Large intestine (tissue), 3 donors: ENCODE results near the gene SHROOM4. TPM values are rescaled to one million over a fixed set of nuclear protein-coding genes. Genes with fewer than 3 reads are reported as not detected.

Experiments used
- DNase-seq, 2 donors: peaks; one replicate each; pipeline versions ENCODE4 v3.0.0 to v3.0.0-alpha.2; 2013
- H3K27ac ChIP-seq: one replicate; pipeline ENCODE4 v1.5.1; 2013; ENCODE audit warnings: low read length
- H3K27me3 ChIP-seq: 2 replicates; pipeline ENCODE4 v1.6.1; 2013; ENCODE audit warnings: low read length; ENCODE audit not compliant: control insufficient read depth, insufficient read depth
- H3K36me3 ChIP-seq: 2 replicates; pipeline ENCODE4 v1.6.1; 2013; ENCODE audit warnings: low read length; ENCODE audit not compliant: control insufficient read depth, insufficient read depth
- H3K4me1 ChIP-seq: one replicate; pipeline ENCODE4 v1.6.1; 2013; ENCODE audit warnings: low read length; ENCODE audit not compliant: control insufficient read depth, insufficient read depth
- H3K4me3 ChIP-seq: one replicate; pipeline ENCODE4 v1.5.1; 2013; ENCODE audit warnings: low read length
- H3K9me3 ChIP-seq: one replicate; pipeline ENCODE4 v1.6.1; 2013; ENCODE audit warnings: mild to moderate bottlenecking, low read depth, low read length, moderate library complexity; ENCODE audit not compliant: control insufficient read depth
- WGBS: methylation state at CpG from one replicate; pipeline ENCODE4 v1.1.5; 2013; ENCODE audit warnings: low lambda C conversion rate; ENCODE audit not compliant: insufficient coverage; 5-methylcytosine and 5-hydroxymethylcytosine counted together
- polyA plus RNA-seq: library from polyadenylated mRNA; unstranded; fragments of 120-200 nt; gene quantifications from one replicate; pipeline ENCODE4 v1.2.1, GENCODE V29; 2013

SHROOM4 gene
- polyA plus RNA-seq, 1 donor: 4.5 TPM

DNA sequence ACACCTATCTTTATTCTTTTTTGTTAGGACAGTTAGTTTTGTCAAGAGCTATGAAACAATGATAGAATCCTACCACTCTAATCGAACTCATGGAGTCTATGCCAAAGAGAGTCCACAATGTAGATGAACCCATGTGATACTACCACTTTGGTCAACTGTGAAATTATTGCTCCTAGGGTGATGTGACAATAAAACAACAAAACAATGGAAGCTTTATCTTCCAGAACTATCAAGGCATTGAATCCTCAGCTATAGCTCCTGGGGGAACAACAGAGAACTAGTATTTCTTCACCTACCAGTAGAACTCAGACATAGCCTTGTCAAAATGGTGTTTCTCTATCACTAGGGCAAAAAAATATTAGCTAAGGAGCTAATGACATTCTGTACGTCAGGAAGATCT is 62.9 kb downstream of the SHROOM4 start:
- WGBS: no CpG with 5 or more reads among the region's 2 CpGs
- H3K4me1 ChIP-seq: no peaks in the 10 kb centered on the region
- no peaks in the 10 kb centered on the region for H3K27me3 ChIP-seq

DNA sequence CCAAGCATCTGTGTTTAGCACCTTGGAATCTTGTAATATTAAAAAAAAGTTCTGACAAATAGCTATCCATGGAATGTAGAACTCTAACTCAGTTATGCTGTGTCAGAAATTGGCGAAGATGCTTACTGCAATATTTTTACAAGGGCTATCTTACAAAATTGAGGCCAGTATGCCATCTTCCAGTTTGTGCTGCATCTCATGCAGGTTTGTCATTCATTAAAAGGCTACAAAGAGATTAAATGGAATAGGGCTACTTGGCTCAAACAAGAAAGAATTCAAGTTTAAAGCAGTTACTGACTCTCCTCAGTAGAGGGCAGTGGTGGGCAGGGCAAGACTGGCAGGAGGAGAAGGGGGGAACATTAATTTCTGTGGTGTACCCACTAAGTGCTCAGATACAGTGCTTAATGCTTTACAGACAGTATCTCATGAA is 66.5 kb downstream of the SHROOM4 start:
- Histone ChIP-seq H3K36me3 (no peaks in the 10 kb centered on the region), H3K4me1 (no peaks in the 10 kb centered on the region), H3K27me3 (no peaks in the 10 kb centered on the region), H3K27ac (no peak overlapping the region), H3K9me3 (no peaks in the 10 kb centered on the region), H3K4me3 (no peak overlapping the region)
- DNase-seq: peak in 1 of 2 donors; percentile 11
- WGBS: no CpG with 5 or more reads among the region's 1 CpG

More for the DNA sequence above, 62.9 kb downstream of the SHROOM4 start:
- H3K4me3 ChIP-seq: no peak overlapping the region
- DNase-seq: no peak
- H3K27ac ChIP-seq: no peak overlapping the region
- H3K36me3 ChIP-seq: no peaks in the 10 kb centered on the region
- no peaks in the 10 kb centered on the region for H3K9me3 ChIP-seq

DNA sequence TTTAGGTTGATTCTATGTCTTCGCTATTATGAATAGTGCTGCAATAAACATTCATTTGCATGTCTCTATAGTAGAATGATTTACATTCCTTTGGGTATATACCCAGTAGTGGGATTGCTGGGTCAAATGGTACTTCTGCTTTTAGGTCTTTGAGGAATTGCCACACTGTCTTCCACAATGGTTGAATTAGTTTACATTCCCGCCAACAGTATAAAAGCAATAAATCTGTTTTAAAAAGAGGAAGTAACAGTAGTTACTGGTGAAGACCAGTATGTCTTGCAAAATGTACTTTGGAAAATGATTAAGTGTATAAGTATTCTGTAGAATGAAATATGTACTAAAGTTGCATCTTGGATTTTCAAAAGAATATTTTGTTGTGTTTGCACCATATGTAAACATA is 77.3 kb downstream of the SHROOM4 start:
- H3K4me3 ChIP-seq: no peak overlapping the region
- no peak overlapping the region for H3K27ac ChIP-seq
- no CpG with 5 or more reads among the region's 2 CpGs for WGBS
- H3K9me3 ChIP-seq: no peaks in the 10 kb centered on the region
- H3K36me3 ChIP-seq: no peaks in the 10 kb centered on the region
- no peaks in the 10 kb centered on the region for H3K27me3 ChIP-seq
- no peak for DNase-seq
- H3K4me1 ChIP-seq: no peaks in the 10 kb centered on the region

DNA sequence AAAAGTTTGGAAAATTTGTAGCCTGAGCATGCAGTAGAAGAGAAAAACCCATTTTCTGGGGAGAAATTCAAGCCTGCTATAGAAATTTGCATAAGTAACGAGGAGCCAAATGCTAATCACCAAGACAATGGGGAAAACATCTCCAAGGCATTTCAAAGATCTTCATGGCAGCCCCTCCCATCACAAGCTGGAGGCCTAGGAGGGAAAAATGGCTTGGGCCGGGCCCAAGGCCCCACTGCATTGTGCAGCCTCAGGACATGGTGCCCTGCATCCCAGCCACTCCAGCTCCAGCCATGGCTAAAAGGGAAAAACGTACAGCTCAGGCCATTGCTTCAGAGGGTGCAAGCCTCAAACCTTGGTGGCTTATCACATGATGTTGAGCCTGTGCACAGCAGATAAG is 87.7 kb downstream of the SHROOM4 start:
- no peak for DNase-seq
- no peaks in the 10 kb centered on the region for H3K36me3 ChIP-seq
- no peaks in the 10 kb centered on the region for H3K9me3 ChIP-seq
- H3K27me3 ChIP-seq: no peaks in the 10 kb centered on the region
- WGBS: no CpG with 5 or more reads among the region's 3 CpGs
- H3K4me1 ChIP-seq: no peaks in the 10 kb centered on the region
- no peak overlapping the region for H3K27ac ChIP-seq
- no peak overlapping the region for H3K4me3 ChIP-seq

DNA sequence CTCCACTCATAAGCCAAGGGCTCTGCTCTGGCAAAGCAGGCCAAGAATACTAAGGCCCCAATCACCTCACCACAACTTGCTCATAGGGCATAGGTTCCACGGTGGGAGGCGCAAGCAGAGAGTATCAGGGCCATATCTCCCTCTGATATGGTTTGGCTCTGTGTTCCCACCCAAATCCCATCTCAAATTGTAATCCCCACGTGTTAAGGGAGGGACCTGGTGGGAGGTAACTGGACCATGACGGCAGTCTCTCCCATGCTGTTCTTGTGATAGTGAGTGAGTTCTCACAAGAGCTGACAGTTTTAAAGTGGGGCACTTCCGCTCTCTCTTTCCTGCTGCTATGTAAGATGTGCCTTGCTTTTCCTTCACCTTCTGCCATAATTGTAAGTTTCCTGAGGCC is 88.7 kb downstream of the SHROOM4 start:
- no peaks in the 10 kb centered on the region for H3K27me3 ChIP-seq
- no peaks in the 10 kb centered on the region for H3K36me3 ChIP-seq
- no peak for DNase-seq
- no peak overlapping the region for H3K27ac ChIP-seq
- no peaks in the 10 kb centered on the region for H3K4me1 ChIP-seq
- H3K9me3 ChIP-seq: no peaks in the 10 kb centered on the region
- H3K4me3 ChIP-seq: no peak overlapping the region
- no CpG with 5 or more reads among the region's 5 CpGs for WGBS

DNA sequence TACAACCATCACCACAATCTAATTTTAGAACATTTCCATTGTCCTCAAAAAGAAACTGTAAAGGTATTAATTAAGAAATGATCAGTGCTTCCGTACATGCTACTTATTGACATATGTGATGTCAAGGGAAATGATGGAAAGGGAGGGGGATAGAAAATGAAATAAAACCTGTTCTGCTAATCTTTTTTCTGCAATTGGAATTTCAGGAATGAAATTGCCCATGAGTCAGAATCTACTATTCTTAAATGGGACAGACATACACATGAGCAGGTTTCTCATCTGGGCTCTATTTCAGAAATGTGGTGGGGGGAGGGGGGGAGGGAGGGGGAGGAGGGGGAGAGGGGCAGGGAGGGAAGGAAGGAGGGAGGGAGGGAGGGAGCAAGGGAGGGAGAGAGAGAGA is 91.0 kb downstream of the SHROOM4 start:
- Histone ChIP-seq H3K36me3 (no peaks in the 10 kb centered on the region), H3K9me3 (no peaks in the 10 kb centered on the region), H3K27ac (no peak overlapping the region), H3K27me3 (no peaks in the 10 kb centered on the region), H3K4me3 (no peak overlapping the region), H3K4me1 (no peaks in the 10 kb centered on the region)
- no CpG with 5 or more reads among the region's 1 CpG for WGBS
- DNase-seq: no peak

DNA sequence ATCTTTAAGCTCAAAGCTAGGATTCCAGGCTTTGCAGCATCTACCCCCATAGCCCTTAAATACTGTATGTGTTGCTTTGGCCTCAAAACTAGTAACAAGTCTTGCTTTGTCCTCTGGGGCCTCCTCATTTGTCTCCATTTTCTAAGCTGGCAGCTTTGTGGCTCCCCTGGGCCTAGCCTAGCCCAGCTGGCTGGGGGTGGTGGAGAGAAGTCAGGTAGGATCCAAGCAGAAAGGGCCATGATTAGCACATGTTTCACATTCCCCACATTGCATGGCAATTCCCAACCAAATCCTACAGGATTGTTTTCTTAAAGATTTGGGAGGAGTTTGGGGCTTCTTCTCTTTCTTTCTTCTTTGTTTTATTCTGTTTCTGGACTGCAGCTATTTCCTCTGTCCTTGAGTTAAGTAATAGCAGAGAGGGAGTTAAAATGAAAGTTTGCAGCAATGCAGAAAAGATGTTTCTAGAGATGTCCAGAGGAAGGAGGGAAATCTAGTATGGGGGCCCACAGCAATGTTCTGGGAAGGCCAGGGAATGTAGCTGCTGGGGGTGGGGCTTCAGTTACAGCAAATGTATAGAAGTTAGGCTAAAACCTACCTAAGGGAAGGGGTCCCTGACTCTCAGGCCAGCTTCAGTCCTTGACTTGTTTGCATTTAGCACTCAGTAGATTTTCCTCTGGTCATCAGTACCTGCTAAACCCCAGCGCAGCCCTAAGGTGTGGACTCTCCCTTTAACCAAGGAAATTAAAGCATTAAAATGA is 92.1 kb downstream of the SHROOM4 start:
- Histone ChIP-seq H3K27ac (no peak overlapping the region), H3K4me1 (no peaks in the 10 kb centered on the region), H3K36me3 (no peaks in the 10 kb centered on the region), H3K4me3 (no peak overlapping the region), H3K27me3 (no peaks in the 10 kb centered on the region), H3K9me3 (no peaks in the 10 kb centered on the region)
- no peak for DNase-seq
- no CpG with 5 or more reads among the region's 1 CpG for WGBS

DNA sequence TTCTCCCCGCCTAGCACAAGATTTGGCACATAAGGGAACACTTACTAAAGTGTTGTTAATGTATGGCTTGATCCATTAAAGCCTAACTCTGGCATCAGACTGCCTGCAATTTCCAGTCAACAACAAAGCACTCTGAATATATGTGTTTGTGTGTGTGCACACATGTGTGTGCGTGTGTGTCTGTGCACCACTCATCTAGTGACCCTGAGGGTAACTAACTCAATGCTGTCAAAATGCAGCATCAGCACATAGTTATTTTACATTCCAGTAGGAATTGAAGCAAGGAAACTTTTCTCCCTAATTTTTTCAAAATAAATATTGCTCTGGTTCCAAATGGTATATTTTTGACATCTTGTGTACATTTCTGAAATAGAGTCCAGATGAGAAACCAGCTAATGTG is 94.4 kb downstream of the SHROOM4 start:
- Histone ChIP-seq H3K36me3 (no peaks in the 10 kb centered on the region), H3K9me3 (no peaks in the 10 kb centered on the region), H3K4me3 (no peak overlapping the region), H3K27me3 (no peaks in the 10 kb centered on the region), H3K4me1 (no peaks in the 10 kb centered on the region), H3K27ac (no peak overlapping the region)
- no CpG with 5 or more reads among the region's 2 CpGs for WGBS
- DNase-seq: no peak

DNA sequence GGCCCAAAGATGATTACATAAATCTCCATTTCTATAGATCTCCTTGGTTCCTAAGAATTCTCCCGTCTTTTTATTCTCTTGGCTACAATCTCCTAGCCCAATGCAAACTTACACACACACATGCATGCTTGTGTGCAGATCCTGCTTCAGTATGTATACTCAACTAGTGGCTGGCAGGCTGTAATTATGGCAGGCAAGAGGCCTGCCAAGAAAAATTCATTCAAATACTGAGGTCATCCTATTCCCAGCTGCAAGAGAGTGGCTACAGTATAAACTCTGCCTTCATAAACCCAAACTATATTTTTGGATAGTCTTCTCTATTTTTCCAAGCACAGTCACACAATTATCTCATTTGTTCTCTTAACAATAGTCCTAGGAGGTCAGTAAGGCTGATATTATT is 95.2 kb downstream of the SHROOM4 start:
- Histone ChIP-seq H3K27ac (no peak overlapping the region), H3K4me3 (no peak overlapping the region), H3K4me1 (no peaks in the 10 kb centered on the region), H3K36me3 (no peaks in the 10 kb centered on the region), H3K9me3 (no peaks in the 10 kb centered on the region), H3K27me3 (no peaks in the 10 kb centered on the region)
- no peak for DNase-seq
- WGBS: no CpG with 5 or more reads among the region's 1 CpG

DNA sequence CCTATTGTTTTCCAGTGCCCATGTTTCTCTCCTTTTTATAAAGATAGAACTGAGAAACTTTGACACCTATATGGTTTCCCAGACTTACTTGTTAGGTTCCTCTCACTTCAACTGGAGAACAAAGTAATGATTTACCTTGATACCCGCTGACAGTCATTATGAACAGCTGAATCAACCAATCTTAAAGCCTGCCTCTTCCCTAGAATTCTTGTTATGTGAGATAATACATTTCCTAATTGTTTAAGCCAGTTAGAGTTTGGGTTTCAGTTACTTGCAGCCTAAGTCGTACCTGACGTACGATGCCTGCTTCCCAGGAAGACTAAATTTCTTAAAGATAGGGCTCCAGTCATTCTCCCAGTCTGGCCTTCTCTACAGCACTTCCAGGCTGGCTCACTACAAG is 97.3 kb downstream of the SHROOM4 start:
- no peak for DNase-seq
- WGBS: no CpG with 5 or more reads among the region's 4 CpGs

DNA sequence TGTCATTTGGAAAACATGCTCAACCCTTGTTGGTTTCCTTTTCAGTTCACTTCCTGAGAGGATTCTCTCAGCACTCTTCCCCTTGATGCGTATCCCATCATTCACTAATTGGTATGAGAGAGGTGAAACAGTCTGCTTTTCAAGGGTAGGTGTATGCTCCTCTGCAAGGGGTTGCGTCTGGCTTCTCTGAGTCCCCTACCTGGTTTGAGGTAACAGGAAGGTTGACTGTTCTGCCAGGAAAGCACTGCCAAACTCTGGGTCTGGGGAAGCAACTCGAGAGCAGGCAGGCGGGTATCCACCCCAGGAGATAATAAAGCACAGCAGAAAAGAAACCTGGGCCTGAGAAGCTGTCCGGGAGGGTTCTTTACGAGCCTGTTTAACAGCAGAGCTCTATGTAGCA is 101.2 kb downstream of the SHROOM4 start:
- WGBS: no CpG with 5 or more reads among the region's 6 CpGs
- DNase-seq: no peak
- Histone ChIP-seq H3K4me1 (no peaks in the 10 kb centered on the region), H3K36me3 (no peaks in the 10 kb centered on the region), H3K27ac (no peak overlapping the region), H3K27me3 (no peaks in the 10 kb centered on the region), H3K4me3 (no peak overlapping the region), H3K9me3 (no peaks in the 10 kb centered on the region)

More for the DNA sequence above, 97.3 kb downstream of the SHROOM4 start:
- Histone ChIP-seq H3K27ac (no peak overlapping the region), H3K27me3 (no peaks in the 10 kb centered on the region), H3K36me3 (no peaks in the 10 kb centered on the region), H3K4me1 (no peaks in the 10 kb centered on the region), H3K4me3 (no peak overlapping the region), H3K9me3 (no peaks in the 10 kb centered on the region)
